Thoracic aorta (tissue), 2 donors: ENCODE data around the gene LGR4. TPM values are rescaled to one million over a fixed set of nuclear protein-coding genes. Genes with fewer than 3 reads are reported as not detected.
"Not testable (repeated sequence)": the region's sequence is repeated elsewhere in the genome, so short reads cannot be mapped to it uniquely, and the experiment has no call there.

Experiments used
- ATAC-seq: fragments of 150-250 bp; one replicate; pipeline ENCODE4 v1.8.0; 2017; ENCODE audit warnings: low read depth; ENCODE audit not compliant: insufficient number of reproducible peaks, low FRiP score
- DNase-seq: peaks from one replicate; pipeline ENCODE4 v3.0.0-alpha.2; 2020; ENCODE audit warnings: low spot score
- H3K27ac ChIP-seq, 2 donors: fragments of 200-600 bp; sonication (generic); 1 replicate in 1 of 2; 2 replicates in 1 of 2; pipeline ENCODE4 v1.5.1; 2016; ENCODE audit warnings: mild to moderate bottlenecking in 2 of 2, moderate library complexity in 2 of 2
- H3K27me3 ChIP-seq: fragments of 200-600 bp; sonication (generic); replicated peaks from 2 replicates; pipeline ENCODE4 v1.6.0; 2016; ENCODE audit warnings: mild to moderate bottlenecking; ENCODE audit not compliant: insufficient read depth
- H3K36me3 ChIP-seq: fragments of 200-600 bp; sonication (generic); one replicate; pipeline ENCODE4 v1.5.1; 2016
- H3K4me1 ChIP-seq, 2 donors: fragments of 200-600 bp; sonication (generic); 1 replicate in 1 of 2; 2 replicates in 1 of 2; pipeline versions ENCODE4 v1.5.1 to v1.6.0; 2016; ENCODE audit warnings: low read depth in 2 of 2, mild to moderate bottlenecking in 1 of 2; ENCODE audit not compliant: control insufficient read depth in 1 of 2
- H3K4me3 ChIP-seq: fragments of 200-600 bp; sonication (generic); 2 replicates; pipeline ENCODE4 v1.5.1; 2016; ENCODE audit warnings: mild to moderate bottlenecking
- H3K9me3 ChIP-seq: fragments of 200-600 bp; sonication (generic); 2 replicates; pipeline ENCODE4 v1.5.1; 2016
- CTCF ChIP-seq: fragments of 200-600 bp; sonication (generic); IDR thresholded peaks from one replicate; pipeline ENCODE4 v1.5.1; 2019; ENCODE audit warnings: antibody characterized with exemption
- total RNA-seq, 2 donors: library from RNA; depleted of rRNA; stranded (reverse); fragments of >200 nt; gene quantifications; one replicate each; pipeline versions ENCODE4 v1.1.0 to v1.2.3, GENCODE V29; 2016

The LGR4 gene
- total RNA-seq, result 10 to 100 TPM; 26.4 to 48.6 TPM

- H3K4me1 ChIP-seq, result peaks cover 18 to 35% of the 10 kb centered on the region in 2 donors
- ATAC-seq, result peak; percentile 75
- no peaks in the 10 kb centered on the region for H3K36me3 ChIP-seq
- H3K4me3 ChIP-seq, result peak within 1 kb of the TSS; percentile 85
- no peaks in the 10 kb centered on the region for H3K27me3 ChIP-seq
- peak within 1 kb of the TSS; percentile 87 to 88 for H3K27ac ChIP-seq
- DNase-seq, result peak; percentile 89
- no peaks in the 10 kb centered on the region for H3K9me3 ChIP-seq
- TF ChIP-seq CTCF, result no peak
Measured at GRCh38 chr11:27472398-27473016, at the start of gene LGR4. LGR4 (minus strand) TSS chr11:27472790; CDS start chr11:27472302, 488 bp downstream.

- Histone ChIP-seq H3K27me3 (no peaks in the 10 kb centered on the region), H3K4me3 (no peak overlapping the region), H3K27ac (no peak overlapping the region), H3K4me1 (peaks cover 0 to under 1% of the 10 kb centered on the region in 2 donors), H3K9me3 (no peaks in the 10 kb centered on the region), H3K36me3 (no peaks in the 10 kb centered on the region)
- DNase-seq (no peak), ATAC-seq (no peak)
- no peak for TF ChIP-seq CTCF
Measured at GRCh38 chr11:27520226-27520625, 47.6 kb upstream of the LGR4 start.

- no peak for DNase-seq
Measured at GRCh38 chr11:27518518-27518917, 45.9 kb upstream of the LGR4 start.

GRCh38 chr11:27517490-27517889 lies 44.9 kb upstream of the LGR4 start:
- not testable (repeated sequence) for H3K36me3 ChIP-seq, ATAC-seq

More at GRCh38 chr11:27518518-27518917, 45.9 kb upstream of the LGR4 start:
- Histone ChIP-seq H3K27ac (no peak overlapping the region), H3K27me3 (no peaks in the 10 kb centered on the region), H3K36me3 (no peaks in the 10 kb centered on the region), H3K9me3 (no peaks in the 10 kb centered on the region), H3K4me3 (no peak overlapping the region), H3K4me1 (peaks cover 2 to 15% of the 10 kb centered on the region in 2 donors)
- TF ChIP-seq CTCF, result no peak
- no peak for ATAC-seq

GRCh38 chr11:27514558-27514957 lies 42.0 kb upstream of the LGR4 start:
- Histone ChIP-seq H3K9me3 (no peaks in the 10 kb centered on the region), H3K4me1 (peaks cover 3 to 20% of the 10 kb centered on the region in 2 donors), H3K27me3 (no peaks in the 10 kb centered on the region), H3K27ac (peak overlapping the region; percentile 56 to 72), H3K36me3 (no peaks in the 10 kb centered on the region), H3K4me3 (peak overlapping the region; percentile 38)
- peak; percentile 93 for ATAC-seq
- TF ChIP-seq CTCF, result no peak
- DNase-seq, result peak; percentile 52

More at GRCh38 chr11:27517490-27517889, 44.9 kb upstream of the LGR4 start:
- not testable (repeated sequence) for H3K27ac ChIP-seq, H3K27me3 ChIP-seq, H3K9me3 ChIP-seq, DNase-seq, H3K4me3 ChIP-seq
- H3K4me1 ChIP-seq, result peaks cover 3 to 20% of the 10 kb centered on the region in 2 donors
